Liver (tissue), 9 donors: ENCODE measurements around the gene DFFB. TPM values are rescaled to one million over a fixed set of nuclear protein-coding genes. Genes with fewer than 3 reads are reported as not detected.

Source experiments
- DNase-seq: peaks from one replicate; pipeline ENCODE4 v3.0.0-alpha.2; 2017; ENCODE audit warnings: low spot score
- H3K27ac ChIP-seq, 2 donors: one replicate each; pipeline ENCODE4 v1.7.0; 2013; ENCODE audit warnings: inconsistent platforms in 2 of 2, low read length in 2 of 2, control low read depth in 1 of 2, low read depth in 1 of 2, mild to moderate bottlenecking in 1 of 2
- H3K27me3 ChIP-seq, 4 donors: one replicate each; pipeline versions ENCODE4 v1.6.1 to v1.7.0; 2013; ENCODE audit warnings: low read length in 3 of 4, inconsistent platforms in 1 of 4, mild to moderate bottlenecking in 1 of 4, moderate library complexity in 1 of 4; ENCODE audit not compliant: control insufficient read depth in 4 of 4, insufficient read depth in 4 of 4
- H3K36me3 ChIP-seq, 4 donors: one replicate each; pipeline versions ENCODE4 v1.6.1 to v1.7.0; 2013; ENCODE audit warnings: low read length in 3 of 4, mild to moderate bottlenecking in 3 of 4, low read depth in 1 of 4, moderate library complexity in 1 of 4; ENCODE audit not compliant: control insufficient read depth in 4 of 4, insufficient read depth in 3 of 4
- H3K4me1 ChIP-seq, 4 donors: one replicate each; pipeline versions ENCODE4 v1.6.1 to v1.7.0; 2013; ENCODE audit warnings: low read length in 3 of 4, mild to moderate bottlenecking in 3 of 4, moderate library complexity in 1 of 4; ENCODE audit not compliant: control insufficient read depth in 4 of 4, insufficient read depth in 4 of 4
- H3K4me3 ChIP-seq, 3 donors: one replicate each; pipeline versions ENCODE4 v1.6.1 to v1.7.0; 2013; ENCODE audit warnings: low read length in 3 of 3, control low read depth in 1 of 3, low read depth in 1 of 3, mild to moderate bottlenecking in 1 of 3
- H3K9ac ChIP-seq, 2 donors: one replicate each; pipeline ENCODE4 v1.7.0; 2013; ENCODE audit warnings: low read length in 2 of 2, mild to moderate bottlenecking in 2 of 2, moderate library complexity in 2 of 2, control low read depth in 1 of 2, low read depth in 1 of 2
- H3K9me3 ChIP-seq, 4 donors: one replicate each; pipeline versions ENCODE4 v1.6.1 to v1.7.0; 2013; ENCODE audit warnings: low read length in 3 of 4; ENCODE audit not compliant: control insufficient read depth in 4 of 4
- FOXA1 ChIP-seq: IDR thresholded peaks from 2 replicates; pipeline ENCODE4 v1.6.1; 2016; ENCODE audit warnings: antibody characterized with exemption
- FOXA2 ChIP-seq: IDR thresholded peaks from 2 replicates; pipeline ENCODE4 v1.6.1; 2016; ENCODE audit warnings: antibody characterized with exemption
- GABPA ChIP-seq, 2 donors: IDR thresholded peaks in 1 of 2; conservative IDR thresholded peaks in 1 of 2; 2 replicates each; pipeline ENCODE4 v1.6.1; 2016; ENCODE audit warnings: antibody characterized with exemption in 2 of 2, mild to moderate bottlenecking in 1 of 2, moderate library complexity in 1 of 2
- HNF4G ChIP-seq: IDR thresholded peaks from 2 replicates; pipeline ENCODE4 v1.6.1; 2016; ENCODE audit warnings: antibody characterized with exemption
- JUND ChIP-seq, 2 donors: IDR thresholded peaks; 2 replicates each; pipeline ENCODE4 v1.6.1; 2016; ENCODE audit warnings: antibody characterized with exemption in 2 of 2
- NR2F2 ChIP-seq: IDR thresholded peaks from 2 replicates; pipeline ENCODE4 v1.6.1; 2016; ENCODE audit warnings: antibody characterized with exemption
- RAD21 ChIP-seq, 2 donors: IDR thresholded peaks; 2 replicates each; pipeline ENCODE4 v1.6.1; 2016; ENCODE audit warnings: antibody characterized with exemption in 2 of 2, mild to moderate bottlenecking in 2 of 2
- SP1 ChIP-seq: IDR thresholded peaks from 2 replicates; pipeline ENCODE4 v1.6.1; 2018; ENCODE audit warnings: antibody characterized with exemption, mild to moderate bottlenecking
- TAF1 ChIP-seq: conservative IDR thresholded peaks from 2 replicates; pipeline ENCODE4 v1.6.1; 2016; ENCODE audit warnings: antibody characterized with exemption, mild to moderate bottlenecking
- YY1 ChIP-seq: IDR thresholded peaks from 2 replicates; pipeline ENCODE4 v1.6.1; 2016; ENCODE audit warnings: antibody characterized with exemption, mild to moderate bottlenecking
- WGBS: extraction: QIAGEN DNeasy Blood & Tissue Kit; methylation state at CpG from one replicate; pipeline ENCODE4 v1.1.7; 2013; 5-methylcytosine and 5-hydroxymethylcytosine counted together
- polyA plus RNA-seq, 2 donors: library from polyadenylated mRNA; stranded (reverse) in 1 of 2; unstranded in 1 of 2; fragments of 200-250 nt in 1 of 2; fragments of >200 nt in 1 of 2; fragmentation: Nextera tagmentation in 1 of 2; extraction: Ambion mirVana in 1 of 2; gene quantifications; one replicate each; pipeline versions ENCODE4 v1.2.1 to v1.2.3, GENCODE V29; 2013 to 2015
- total RNA-seq, 2 donors: library from RNA; depleted of rRNA; stranded (reverse); fragments of >200 nt; gene quantifications; one replicate each; pipeline ENCODE4 v1.2.3, GENCODE V29; 2014
- TF ChIP-seq, protein P1 (sequence below): IDR thresholded peaks from 2 replicates; pipeline ENCODE4 v1.6.1; 2016; ENCODE audit warnings: antibody characterized with exemption
- TF ChIP-seq, protein P2 (sequence below): IDR thresholded peaks from 2 replicates; pipeline ENCODE4 v1.6.1; 2016; ENCODE audit warnings: antibody characterized with exemption
- TF ChIP-seq, protein P3 (sequence below): IDR thresholded peaks from 2 replicates; pipeline ENCODE4 v1.6.1; 2016; ENCODE audit warnings: antibody characterized with exemption, mild to moderate bottlenecking
- TF ChIP-seq, protein P4 (sequence below): IDR thresholded peaks from 2 replicates; pipeline ENCODE4 v1.6.1; 2016; ENCODE audit warnings: antibody characterized with exemption
- TF ChIP-seq, protein P5 (sequence below): fragments of 150-350 bp; IDR thresholded peaks from 2 replicates; pipeline ENCODE4 v1.5.1; 2017; ENCODE audit warnings: improper control_type of control experiment, low read depth, low read length; ENCODE audit not compliant: missing input control
- donor health status: healthy.
- donor health status: healthy.
- donor health status: healthy.
- donor health status: healthy.
- donor health status: healthy.

DFFB gene
- total and polyA plus RNA-seq, 4 donors: 0.92 to 6.1 (median 2.9) TPM

DNA sequence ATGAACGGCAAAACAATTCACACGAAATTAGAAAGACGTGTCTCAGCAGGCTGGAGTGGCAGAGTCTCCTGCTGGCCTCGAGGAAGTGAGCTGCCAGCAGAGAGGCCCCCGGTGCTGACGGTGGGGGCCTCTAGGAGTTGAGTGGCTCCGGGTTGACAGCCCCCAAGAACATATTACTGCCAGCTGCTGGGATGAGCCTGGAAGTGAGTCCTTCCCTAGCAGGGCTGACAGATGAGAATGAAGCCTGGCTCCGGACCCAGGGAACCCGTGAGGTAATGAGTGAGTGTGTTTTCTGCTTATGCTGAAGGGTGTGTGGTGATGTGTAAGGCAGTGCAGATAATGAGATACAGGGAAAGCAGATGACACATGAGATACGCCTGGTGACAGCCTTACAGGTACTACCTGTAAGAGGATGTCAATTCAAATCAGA lies 37.5 kb upstream of the DFFB start:
- no peak for DNase-seq
- Histone ChIP-seq H3K4me3 (no peak overlapping the region), H3K4me1 (no peaks in the 10 kb centered on the region), H3K36me3 (peaks cover 1 to 65% (median 22%) of the 10 kb centered on the region in 4 donors), H3K9me3 (no peaks in the 10 kb centered on the region), H3K9ac (no peak overlapping the region), H3K27ac (no peak overlapping the region), H3K27me3 (no peaks in the 10 kb centered on the region)
- 86% methylated on average over 10 of the region's 10 CpGs for WGBS
- TF ChIP-seq, protein P1, sequence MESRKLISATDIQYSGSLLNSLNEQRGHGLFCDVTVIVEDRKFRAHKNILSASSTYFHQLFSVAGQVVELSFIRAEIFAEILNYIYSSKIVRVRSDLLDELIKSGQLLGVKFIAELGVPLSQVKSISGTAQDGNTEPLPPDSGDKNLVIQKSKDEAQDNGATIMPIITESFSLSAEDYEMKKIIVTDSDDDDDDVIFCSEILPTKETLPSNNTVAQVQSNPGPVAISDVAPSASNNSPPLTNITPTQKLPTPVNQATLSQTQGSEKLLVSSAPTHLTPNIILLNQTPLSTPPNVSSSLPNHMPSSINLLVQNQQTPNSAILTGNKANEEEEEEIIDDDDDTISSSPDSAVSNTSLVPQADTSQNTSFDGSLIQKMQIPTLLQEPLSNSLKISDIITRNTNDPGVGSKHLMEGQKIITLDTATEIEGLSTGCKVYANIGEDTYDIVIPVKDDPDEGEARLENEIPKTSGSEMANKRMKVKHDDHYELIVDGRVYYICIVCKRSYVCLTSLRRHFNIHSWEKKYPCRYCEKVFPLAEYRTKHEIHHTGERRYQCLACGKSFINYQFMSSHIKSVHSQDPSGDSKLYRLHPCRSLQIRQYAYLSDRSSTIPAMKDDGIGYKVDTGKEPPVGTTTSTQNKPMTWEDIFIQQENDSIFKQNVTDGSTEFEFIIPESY: no peak
- TF ChIP-seq JUND (IDR thresholded peaks at IDR 0.05) (no peak), FOXA1 (no peak), GABPA (IDR thresholded peaks at IDR 0.05 in 1 of 2, conservative IDR thresholded peaks at IDR 0.05 in 1 of 2) (no peak), SP1 (no peak), FOXA2 (no peak), HNF4G (no peak)
- TF ChIP-seq, protein P2, sequence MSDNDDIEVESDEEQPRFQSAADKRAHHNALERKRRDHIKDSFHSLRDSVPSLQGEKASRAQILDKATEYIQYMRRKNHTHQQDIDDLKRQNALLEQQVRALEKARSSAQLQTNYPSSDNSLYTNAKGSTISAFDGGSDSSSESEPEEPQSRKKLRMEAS: no peak

DNA sequence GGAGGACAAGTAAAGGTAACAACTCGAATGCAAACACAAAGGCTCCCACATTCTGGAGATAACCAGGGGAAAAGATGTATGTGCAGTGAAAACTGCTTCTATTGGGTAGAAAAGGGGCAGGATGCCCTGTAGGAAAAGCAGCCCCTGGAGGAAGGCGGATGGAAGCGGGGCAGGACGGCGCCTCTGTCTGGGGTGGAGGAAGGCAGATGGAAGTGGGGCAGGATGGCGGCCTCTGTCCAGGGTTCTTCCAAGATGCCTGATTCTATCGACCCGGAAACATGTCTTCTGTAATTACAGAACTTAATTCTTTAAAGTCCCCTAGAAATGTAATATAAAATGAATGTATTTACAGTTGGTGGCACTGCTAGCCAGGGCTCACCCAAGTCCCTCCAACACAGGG lies 37.0 kb upstream of the DFFB start:
- TF ChIP-seq NR2F2: no peak
- no peak for TF ChIP-seq SP1
- TF ChIP-seq, protein P3, sequence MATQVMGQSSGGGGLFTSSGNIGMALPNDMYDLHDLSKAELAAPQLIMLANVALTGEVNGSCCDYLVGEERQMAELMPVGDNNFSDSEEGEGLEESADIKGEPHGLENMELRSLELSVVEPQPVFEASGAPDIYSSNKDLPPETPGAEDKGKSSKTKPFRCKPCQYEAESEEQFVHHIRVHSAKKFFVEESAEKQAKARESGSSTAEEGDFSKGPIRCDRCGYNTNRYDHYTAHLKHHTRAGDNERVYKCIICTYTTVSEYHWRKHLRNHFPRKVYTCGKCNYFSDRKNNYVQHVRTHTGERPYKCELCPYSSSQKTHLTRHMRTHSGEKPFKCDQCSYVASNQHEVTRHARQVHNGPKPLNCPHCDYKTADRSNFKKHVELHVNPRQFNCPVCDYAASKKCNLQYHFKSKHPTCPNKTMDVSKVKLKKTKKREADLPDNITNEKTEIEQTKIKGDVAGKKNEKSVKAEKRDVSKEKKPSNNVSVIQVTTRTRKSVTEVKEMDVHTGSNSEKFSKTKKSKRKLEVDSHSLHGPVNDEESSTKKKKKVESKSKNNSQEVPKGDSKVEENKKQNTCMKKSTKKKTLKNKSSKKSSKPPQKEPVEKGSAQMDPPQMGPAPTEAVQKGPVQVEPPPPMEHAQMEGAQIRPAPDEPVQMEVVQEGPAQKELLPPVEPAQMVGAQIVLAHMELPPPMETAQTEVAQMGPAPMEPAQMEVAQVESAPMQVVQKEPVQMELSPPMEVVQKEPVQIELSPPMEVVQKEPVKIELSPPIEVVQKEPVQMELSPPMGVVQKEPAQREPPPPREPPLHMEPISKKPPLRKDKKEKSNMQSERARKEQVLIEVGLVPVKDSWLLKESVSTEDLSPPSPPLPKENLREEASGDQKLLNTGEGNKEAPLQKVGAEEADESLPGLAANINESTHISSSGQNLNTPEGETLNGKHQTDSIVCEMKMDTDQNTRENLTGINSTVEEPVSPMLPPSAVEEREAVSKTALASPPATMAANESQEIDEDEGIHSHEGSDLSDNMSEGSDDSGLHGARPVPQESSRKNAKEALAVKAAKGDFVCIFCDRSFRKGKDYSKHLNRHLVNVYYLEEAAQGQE: no peak
- TF ChIP-seq FOXA1: no peak
- TF ChIP-seq, protein P4, sequence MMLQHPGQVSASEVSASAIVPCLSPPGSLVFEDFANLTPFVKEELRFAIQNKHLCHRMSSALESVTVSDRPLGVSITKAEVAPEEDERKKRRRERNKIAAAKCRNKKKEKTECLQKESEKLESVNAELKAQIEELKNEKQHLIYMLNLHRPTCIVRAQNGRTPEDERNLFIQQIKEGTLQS: no peak
- TF ChIP-seq, protein P2: no peak
- no peak for TF ChIP-seq TAF1
- TF ChIP-seq YY1: no peak
- TF ChIP-seq, protein P5, sequence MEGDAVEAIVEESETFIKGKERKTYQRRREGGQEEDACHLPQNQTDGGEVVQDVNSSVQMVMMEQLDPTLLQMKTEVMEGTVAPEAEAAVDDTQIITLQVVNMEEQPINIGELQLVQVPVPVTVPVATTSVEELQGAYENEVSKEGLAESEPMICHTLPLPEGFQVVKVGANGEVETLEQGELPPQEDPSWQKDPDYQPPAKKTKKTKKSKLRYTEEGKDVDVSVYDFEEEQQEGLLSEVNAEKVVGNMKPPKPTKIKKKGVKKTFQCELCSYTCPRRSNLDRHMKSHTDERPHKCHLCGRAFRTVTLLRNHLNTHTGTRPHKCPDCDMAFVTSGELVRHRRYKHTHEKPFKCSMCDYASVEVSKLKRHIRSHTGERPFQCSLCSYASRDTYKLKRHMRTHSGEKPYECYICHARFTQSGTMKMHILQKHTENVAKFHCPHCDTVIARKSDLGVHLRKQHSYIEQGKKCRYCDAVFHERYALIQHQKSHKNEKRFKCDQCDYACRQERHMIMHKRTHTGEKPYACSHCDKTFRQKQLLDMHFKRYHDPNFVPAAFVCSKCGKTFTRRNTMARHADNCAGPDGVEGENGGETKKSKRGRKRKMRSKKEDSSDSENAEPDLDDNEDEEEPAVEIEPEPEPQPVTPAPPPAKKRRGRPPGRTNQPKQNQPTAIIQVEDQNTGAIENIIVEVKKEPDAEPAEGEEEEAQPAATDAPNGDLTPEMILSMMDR: no peak
- TF ChIP-seq GABPA (IDR thresholded peaks at IDR 0.05 in 1 of 2, conservative IDR thresholded peaks at IDR 0.05 in 1 of 2): no peak
- TF ChIP-seq RAD21 (IDR thresholded peaks at IDR 0.05): no peak
- Histone ChIP-seq H3K9me3 (no peaks in the 10 kb centered on the region), H3K27me3 (no peaks in the 10 kb centered on the region), H3K4me1 (no peaks in the 10 kb centered on the region), H3K27ac (no peak overlapping the region), H3K9ac (no peak overlapping the region), H3K36me3 (peaks cover 0 to 63% (median 20%) of the 10 kb centered on the region in 4 donors), H3K4me3 (no peak overlapping the region)
- DNase-seq: no peak
- WGBS: 93% methylated on average over 8 of the region's 8 CpGs
